ENCODE results near the gene RTN1. TPM values are rescaled to one million over a fixed set of nuclear protein-coding genes. Genes with fewer than 3 reads are reported as not detected.

Gene RTN1
- total RNA-seq, 2 donors from 2014 or later, result 0.60 to 3.4 TPM

DNA sequence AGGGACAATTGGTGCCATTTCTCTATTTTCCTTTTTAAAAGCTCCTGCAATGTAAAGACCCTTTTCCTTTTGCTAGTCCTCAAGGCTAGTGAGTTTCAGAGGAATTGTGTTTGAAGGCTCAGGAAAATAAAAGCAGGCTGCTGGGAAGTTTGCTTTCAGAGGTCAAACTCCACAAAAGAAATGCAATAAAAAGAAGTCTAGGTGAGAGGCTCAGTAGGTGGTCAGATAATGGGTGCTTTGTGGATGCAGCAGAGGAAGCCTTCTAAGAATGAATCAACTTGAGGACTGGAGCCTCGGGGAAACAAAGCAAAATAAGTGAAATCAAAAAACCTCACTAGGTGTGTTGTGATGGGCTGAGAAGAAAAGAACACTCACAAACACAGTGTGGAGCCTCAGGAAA lies 304.3 kb downstream of the RTN1 start:
- DNase-seq (no peak), ATAC-seq (no peak)
- peaks cover 4% of the 10 kb centered on the region for H3K4me1 Mint-ChIP-seq
- H3K9me3 ChIP-seq (ENCODE audit: control insufficient read depth, low read length, poor library complexity, severe bottlenecking), result no peaks in the 10 kb centered on the region
- H3K4me3 Mint-ChIP-seq, result no peak overlapping the region
- H3K27ac Mint-ChIP-seq, result no peak overlapping the region
- peaks cover 60% of the 10 kb centered on the region for H3K27me3 Mint-ChIP-seq
- peaks cover 3% of the 10 kb centered on the region for H3K36me3 Mint-ChIP-seq (ENCODE audit: low read depth)

DNA sequence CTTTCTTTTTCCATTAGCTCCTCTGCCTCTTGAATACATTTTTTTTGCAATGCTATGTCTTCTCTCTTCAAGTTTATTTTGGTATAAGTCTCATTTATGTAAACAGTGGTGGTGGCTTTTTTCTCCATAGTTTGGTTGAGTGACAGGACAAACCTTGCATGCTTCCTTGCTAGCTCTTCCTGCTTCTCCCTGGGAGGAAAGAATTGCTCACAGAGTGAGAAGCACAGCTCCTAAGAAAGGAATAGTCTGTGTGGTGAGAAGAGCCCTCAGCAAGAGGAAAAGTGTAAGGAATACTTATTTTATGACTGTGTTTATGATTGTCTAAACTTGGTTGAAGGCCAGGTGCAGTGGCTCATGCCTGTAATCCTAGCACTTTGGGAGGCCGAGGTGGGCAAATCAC lies 305.5 kb downstream of the RTN1 start:
- peaks cover 54% of the 10 kb centered on the region for H3K27me3 Mint-ChIP-seq
- peaks cover 3% of the 10 kb centered on the region for H3K36me3 Mint-ChIP-seq (ENCODE audit: low read depth)
- H3K27ac Mint-ChIP-seq, result no peak overlapping the region
- no peaks in the 10 kb centered on the region for H3K9me3 ChIP-seq (ENCODE audit: control insufficient read depth, low read length, poor library complexity, severe bottlenecking)
- DNase-seq (no peak), ATAC-seq (no peak)
- no peak overlapping the region for H3K4me3 Mint-ChIP-seq
- H3K4me1 Mint-ChIP-seq, result peaks cover 6% of the 10 kb centered on the region

DNA sequence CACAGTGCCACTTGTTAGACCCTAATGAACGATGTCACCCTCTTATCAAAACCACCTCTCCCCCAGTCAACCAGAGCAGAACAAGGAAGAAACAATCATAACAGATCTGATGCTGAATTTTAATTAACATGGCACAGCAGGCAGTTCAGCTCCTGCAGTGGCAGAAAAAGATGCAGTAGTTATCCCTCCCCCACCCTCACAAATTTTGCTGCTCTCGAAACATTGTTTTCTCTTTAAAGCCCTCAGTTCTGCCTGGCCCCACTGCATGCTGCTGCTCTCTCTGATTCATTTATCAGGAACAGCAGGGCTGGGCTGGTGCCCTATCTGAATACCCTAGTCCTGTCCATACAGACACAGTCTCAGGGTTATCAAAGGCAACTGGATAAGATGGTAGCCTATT lies 306.2 kb downstream of the RTN1 start:
- no peaks in the 10 kb centered on the region for H3K9me3 ChIP-seq (ENCODE audit: control insufficient read depth, low read length, poor library complexity, severe bottlenecking)
- Mint-ChIP-seq H3K4me1 (peaks cover 6% of the 10 kb centered on the region), H3K36me3 (ENCODE audit: low read depth) (peaks cover 3% of the 10 kb centered on the region), H3K4me3 (no peak overlapping the region), H3K27me3 (peaks cover 47% of the 10 kb centered on the region), H3K27ac (no peak overlapping the region)
- ATAC-seq, result no peak
- DNase-seq, result no peak

DNA sequence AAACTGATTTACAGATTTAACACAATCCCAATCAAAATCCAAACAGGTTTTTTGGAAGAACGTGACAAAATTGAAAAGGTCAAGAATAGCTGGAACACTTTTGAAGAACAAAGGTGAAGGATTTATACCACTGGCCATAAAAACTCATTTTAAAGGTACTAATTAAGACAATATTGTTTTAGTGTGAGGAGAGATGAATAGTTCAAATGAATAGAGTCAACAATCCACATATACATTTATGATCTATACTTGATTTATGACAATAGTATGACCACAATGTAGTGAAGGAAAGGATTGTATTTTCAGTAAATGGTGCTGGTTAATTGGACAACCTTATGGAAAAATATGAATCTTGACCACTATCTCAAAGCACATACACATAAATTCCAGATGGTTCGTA lies 323.3 kb downstream of the RTN1 start:
- Mint-ChIP-seq H3K4me3 (no peak overlapping the region), H3K36me3 (ENCODE audit: low read depth) (no peaks in the 10 kb centered on the region), H3K27me3 (peaks cover 22% of the 10 kb centered on the region), H3K4me1 (no peaks in the 10 kb centered on the region), H3K27ac (no peak overlapping the region)
- H3K9me3 ChIP-seq (ENCODE audit: control insufficient read depth, low read length, poor library complexity, severe bottlenecking), result no peaks in the 10 kb centered on the region
- DNase-seq, result no peak
- no peak for ATAC-seq

Other genes starting within 250 kb of the RTN1 start
- not detected for gene LRRC9, start 49.4 kb upstream of the RTN1 start, total RNA-seq
- gene PCNX4, start 221.1 kb upstream of the RTN1 start, total RNA-seq, result 10 to 100 TPM; 27.7 to 35.3 TPM